GM19035 (cell line): ENCODE data around the gene ZDHHC13.

Experiments used
- ATAC-seq: cut with Tn5 transposase; IDR thresholded peaks from one replicate; pipeline ENCODE4 v1.9.1; 2021; ENCODE audit not compliant: unreplicated experiment

The ZDHHC13 gene

GRCh38 chr11:19164230-19164855 is 47.4 kb downstream of the ZDHHC13 start:
- ATAC-seq: no peak

- ATAC-seq: no peak
These were observed 47.9 kb downstream of the ZDHHC13 start for GRCh38 chr11:19164881-19165280.

GRCh38 chr11:19168090-19168489 is 51.1 kb downstream of the ZDHHC13 start:
- ATAC-seq: no peak

- ATAC-seq: no peak
These were observed 56.2 kb downstream of the ZDHHC13 start for GRCh38 chr11:19173004-19173689.

GRCh38 chr11:19173964-19174638 is 57.1 kb downstream of the ZDHHC13 start:
- ATAC-seq: no peak

- ATAC-seq: no peak
These were observed 59.7 kb downstream of the ZDHHC13 start for GRCh38 chr11:19176629-19177186.

- no peak for ATAC-seq
These were observed 64.7 kb downstream of the ZDHHC13 start for GRCh38 chr11:19181531-19182261.

- no peak for ATAC-seq
These were observed 66.7 kb downstream of the ZDHHC13 start for GRCh38 chr11:19183646-19184045.

GRCh38 chr11:19185036-19185435 is 68.1 kb downstream of the ZDHHC13 start:
- no peak for ATAC-seq

GRCh38 chr11:19185516-19186052 is 68.6 kb downstream of the ZDHHC13 start:
- no peak for ATAC-seq

- ATAC-seq: no peak
These were observed 70.3 kb downstream of the ZDHHC13 start for GRCh38 chr11:19187114-19187832.

- ATAC-seq: no peak
These were observed 70.9 kb downstream of the ZDHHC13 start for GRCh38 chr11:19187833-19188258.

- ATAC-seq: no peak
These were observed 74.7 kb downstream of the ZDHHC13 start for GRCh38 chr11:19191530-19192169.

- ATAC-seq: no peak
These were observed 76.9 kb downstream of the ZDHHC13 start for GRCh38 chr11:19193916-19194315.

- no peak for ATAC-seq
These were observed 77.8 kb downstream of the ZDHHC13 start for GRCh38 chr11:19194620-19195308.

- ATAC-seq: no peak
These were observed 79.5 kb downstream of the ZDHHC13 start for GRCh38 chr11:19196432-19196831.

GRCh38 chr11:19199048-19199447 is 82.1 kb downstream of the ZDHHC13 start:
- no peak for ATAC-seq

- no peak for ATAC-seq
These were observed 82.8 kb downstream of the ZDHHC13 start for GRCh38 chr11:19199771-19200170.
